Measurements from ENCODE around the gene NAA50.

DNA sequence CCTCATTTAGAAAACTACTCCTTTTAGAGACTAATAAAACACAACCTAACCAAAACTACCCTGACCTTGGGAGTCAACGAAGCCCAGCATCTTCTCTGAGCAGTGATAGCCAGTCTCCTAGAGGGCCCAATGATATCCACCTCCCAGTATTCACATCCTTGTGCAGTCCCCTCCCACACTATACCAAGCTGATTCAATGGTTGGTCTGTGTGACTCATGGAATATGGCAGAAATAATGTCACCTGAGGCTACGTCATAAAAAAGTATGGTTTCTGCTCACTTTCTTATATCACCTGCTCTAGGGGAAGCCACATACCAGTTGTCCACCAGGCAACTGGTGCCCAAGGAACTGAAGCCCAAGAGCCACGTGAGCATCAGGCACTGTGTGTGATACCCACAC lies 28.2 kb downstream of the NAA50 start:
- TF ChIP-seq, protein P1, sequence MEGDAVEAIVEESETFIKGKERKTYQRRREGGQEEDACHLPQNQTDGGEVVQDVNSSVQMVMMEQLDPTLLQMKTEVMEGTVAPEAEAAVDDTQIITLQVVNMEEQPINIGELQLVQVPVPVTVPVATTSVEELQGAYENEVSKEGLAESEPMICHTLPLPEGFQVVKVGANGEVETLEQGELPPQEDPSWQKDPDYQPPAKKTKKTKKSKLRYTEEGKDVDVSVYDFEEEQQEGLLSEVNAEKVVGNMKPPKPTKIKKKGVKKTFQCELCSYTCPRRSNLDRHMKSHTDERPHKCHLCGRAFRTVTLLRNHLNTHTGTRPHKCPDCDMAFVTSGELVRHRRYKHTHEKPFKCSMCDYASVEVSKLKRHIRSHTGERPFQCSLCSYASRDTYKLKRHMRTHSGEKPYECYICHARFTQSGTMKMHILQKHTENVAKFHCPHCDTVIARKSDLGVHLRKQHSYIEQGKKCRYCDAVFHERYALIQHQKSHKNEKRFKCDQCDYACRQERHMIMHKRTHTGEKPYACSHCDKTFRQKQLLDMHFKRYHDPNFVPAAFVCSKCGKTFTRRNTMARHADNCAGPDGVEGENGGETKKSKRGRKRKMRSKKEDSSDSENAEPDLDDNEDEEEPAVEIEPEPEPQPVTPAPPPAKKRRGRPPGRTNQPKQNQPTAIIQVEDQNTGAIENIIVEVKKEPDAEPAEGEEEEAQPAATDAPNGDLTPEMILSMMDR (IDR thresholded peaks at IDR 0.05 in 8 of 11, conservative IDR thresholded peaks at IDR 0.05 in 3 of 11): no peak
- no peak for TF ChIP-seq POLR2AphosphoS5 (IDR thresholded peaks at IDR 0.05)
